Measurements from ENCODE around the gene SH2D1A. TPM values are rescaled to one million over a fixed set of nuclear protein-coding genes. Genes with fewer than 3 reads are reported as not detected.

SH2D1A gene
- not detected in 2 replicates for polyA plus RNA-seq

DNA sequence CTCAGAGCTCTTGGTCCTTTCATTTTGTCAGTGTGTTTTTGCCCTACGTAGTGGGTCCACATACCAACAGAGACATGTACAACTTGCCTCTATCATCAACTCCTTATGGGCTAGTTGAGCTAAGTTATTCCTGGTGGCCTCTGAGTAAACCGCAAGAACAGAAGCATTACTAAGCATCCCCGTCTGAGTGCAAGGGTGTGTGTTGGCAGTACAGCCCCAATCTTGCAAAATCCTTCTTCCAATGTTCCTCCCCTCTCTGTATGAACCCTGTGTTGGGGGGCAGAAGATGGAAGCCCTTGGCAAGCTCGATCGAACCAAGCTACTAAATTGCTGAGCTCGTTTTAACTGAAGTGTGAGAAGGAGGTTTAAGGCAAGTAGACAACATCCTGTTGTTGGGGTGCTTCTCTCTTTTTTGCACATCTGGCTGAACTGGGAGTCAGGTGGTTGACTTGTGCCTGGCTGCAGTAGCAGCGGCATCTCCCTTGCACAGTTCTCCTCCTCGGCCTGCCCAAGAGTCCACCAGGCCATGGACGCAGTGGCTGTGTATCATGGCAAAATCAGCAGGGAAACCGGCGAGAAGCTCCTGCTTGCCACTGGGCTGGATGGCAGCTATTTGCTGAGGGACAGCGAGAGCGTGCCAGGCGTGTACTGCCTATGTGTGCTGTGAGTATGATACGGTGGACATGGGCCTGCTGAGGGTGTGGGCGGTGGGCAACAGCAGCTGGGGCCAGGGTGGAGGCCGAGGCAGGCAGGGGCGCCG, at the start of gene SH2D1A:
TSS of gene SH2D1A (plus strand) at position 447 of the 760 bp plus-strand sequence. CDS start at position 527, 80 bp downstream.

DNA sequence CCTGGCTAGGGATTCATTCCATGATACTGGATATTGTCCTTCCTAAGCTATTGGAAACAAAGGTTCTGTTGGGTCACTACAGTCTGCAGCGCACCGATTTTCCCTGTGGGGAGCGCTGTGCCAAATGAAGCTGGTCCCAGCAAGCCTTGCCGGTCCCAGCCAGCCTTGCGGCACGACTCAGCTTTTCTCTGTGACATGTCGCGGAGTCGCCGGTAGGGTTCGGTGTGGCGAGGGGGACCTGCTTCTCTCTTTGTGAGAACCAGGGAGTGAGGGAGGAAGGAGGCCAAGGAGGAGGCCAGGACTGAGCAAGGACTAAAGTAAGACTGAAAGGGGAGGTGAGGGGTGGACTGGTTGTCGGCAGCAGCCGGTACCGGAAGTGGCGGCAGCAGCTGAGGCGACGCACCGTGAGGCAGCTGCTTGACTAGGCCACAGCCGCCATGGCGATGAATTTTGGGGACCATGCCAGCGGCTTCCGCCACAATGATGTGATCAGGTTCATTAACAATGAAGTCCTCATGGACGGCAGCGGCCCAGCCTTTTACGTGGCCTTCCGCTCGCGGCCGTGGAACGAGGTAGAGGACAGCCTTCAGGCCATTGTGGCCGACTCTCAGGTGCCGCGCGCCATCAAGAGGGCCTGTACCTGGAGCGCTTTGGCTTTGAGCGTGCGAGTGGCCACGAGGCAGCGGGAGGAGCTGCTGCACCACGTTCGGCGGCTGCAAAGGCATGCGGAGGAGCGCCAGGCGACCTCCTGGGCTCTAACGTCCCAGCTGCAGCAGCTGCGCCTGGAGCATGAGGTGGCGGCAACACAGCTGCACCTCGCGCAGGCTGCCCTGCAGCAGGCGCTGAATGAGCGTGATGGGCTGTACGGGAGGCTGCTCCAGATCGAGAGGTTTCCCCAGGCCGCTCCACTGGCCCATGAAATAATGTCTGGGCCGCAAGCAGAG, 13.6 kb upstream of the SH2D1A start, which contains the start of gene TEX13D:
TSS of gene TEX13D (plus strand) at position 180 of the 944 bp plus-strand sequence. CDS start at position 438, 258 bp downstream.

Other genes starting within 250 kb of the SH2D1A start
- gene TEX13D, start 13.9 kb upstream of the SH2D1A start, polyA plus RNA-seq, result not detected in 2 replicates

All from Purkinje cell (primary cell).